ENCODE measurements around the gene SLC38A11. TPM values are rescaled to one million over a fixed set of nuclear protein-coding genes. Genes with fewer than 3 reads are reported as not detected.
"Not testable (repeated sequence)": the region's sequence is repeated elsewhere in the genome, so short reads cannot be mapped to it uniquely, and the experiment has no call there.

Gene SLC38A11
- polyA plus RNA-seq, 3 donors, result 0.22 to 2.9 (median 0.76) TPM

- not testable (repeated sequence) for H3K27ac ChIP-seq (ENCODE audit: low read depth, low read length)
- WGBS, 3 donors, result 96 to 98% (median 97%) methylated on average over 3 to 4 of the region's 4 CpGs
These were observed 95.2 kb downstream of the SLC38A11 start for GRCh38 chr2:164859906-164860693.

GRCh38 chr2:164859251-164859818 lies 96.0 kb downstream of the SLC38A11 start:
- WGBS, 3 donors, result 56 to 75% (median 71%) methylated on average over 2 of the region's 2 CpGs
- no peak overlapping the region for H3K27ac ChIP-seq (ENCODE audit: low read depth, low read length)

GRCh38 chr2:164852086-164852485 lies 103.2 kb downstream of the SLC38A11 start:
- WGBS, 3 donors, result 64 to 94% (median 89%) methylated on average over 4 of the region's 4 CpGs
- no peak overlapping the region for H3K27ac ChIP-seq (ENCODE audit: low read depth, low read length)

- H3K27ac ChIP-seq (ENCODE audit: low read depth, low read length), result no peak overlapping the region
These were observed 105.1 kb downstream of the SLC38A11 start for GRCh38 chr2:164850235-164850634.

GRCh38 chr2:164849506-164849905 lies 105.8 kb downstream of the SLC38A11 start:
- no peak overlapping the region for H3K27ac ChIP-seq (ENCODE audit: low read depth, low read length)
- WGBS, 3 donors, result 24 to 84% (median 41%) methylated on average over 1 of the region's 1 CpG

More at GRCh38 chr2:164850235-164850634, 105.1 kb downstream of the SLC38A11 start:
- WGBS, 3 donors, result 41 to 64% (median 45%) methylated on average over 4 of the region's 4 CpGs

- WGBS, 3 donors, result 48 to 79% (median 73%) methylated on average over 2 of the region's 2 CpGs
- H3K27ac ChIP-seq (ENCODE audit: low read depth, low read length), result no peak overlapping the region
These were observed 107.2 kb downstream of the SLC38A11 start for GRCh38 chr2:164847981-164848741.

- H3K27ac ChIP-seq (ENCODE audit: low read depth, low read length), result no peak overlapping the region
- 79 to 86% (median 85%) methylated on average over 4 of the region's 4 CpGs for WGBS, 3 donors
These were observed 108.0 kb downstream of the SLC38A11 start for GRCh38 chr2:164847291-164847690.

GRCh38 chr2:164846276-164846675 lies 109.0 kb downstream of the SLC38A11 start:
- H3K27ac ChIP-seq (ENCODE audit: low read depth, low read length), result no peak overlapping the region
- 74 to 99% (median 96%) methylated on average over 2 of the region's 2 CpGs for WGBS, 3 donors

Other genes with a start within 250 kb of the SLC38A11 start
- gene COBLL1, start 113.7 kb downstream of the SLC38A11 start, polyA plus RNA-seq, result 10 to 100 TPM in 2 of 3 donors, 1 to 10 TPM in 1; 7.0 to 28.2 (median 27.1) TPM
- under 1 TPM; 0.10 to 0.56 (median 0.21) TPM for gene SCN3A, start 248.5 kb upstream of the SLC38A11 start, polyA plus RNA-seq